ENCODE data around the gene DIPK1A.
"Not testable (repeated sequence)": the region's sequence is repeated elsewhere in the genome, so short reads cannot be mapped to it uniquely, and the experiment has no call there.

DIPK1A gene

GRCh38 chr1:92898053-92898452, 63.2 kb downstream of the DIPK1A start:
- H3K4me1 Mint-ChIP-seq (ENCODE audit: low read depth); H3K27ac Mint-ChIP-seq; H3K27me3 Mint-ChIP-seq; H3K9me3 Mint-ChIP-seq; H3K4me3 Mint-ChIP-seq: not testable (repeated sequence)
- peaks cover 16% of the 10 kb centered on the region for H3K36me3 Mint-ChIP-seq (ENCODE audit: low read depth)

- Mint-ChIP-seq H3K9me3 (no peaks in the 10 kb centered on the region), H3K27ac (no peak overlapping the region), H3K36me3 (ENCODE audit: low read depth) (peaks cover 14% of the 10 kb centered on the region), H3K27me3 (no peaks in the 10 kb centered on the region), H3K4me3 (no peak overlapping the region), H3K4me1 (ENCODE audit: low read depth) (peaks cover 16% of the 10 kb centered on the region)
These were observed 73.8 kb downstream of the DIPK1A start for GRCh38 chr1:92887465-92887864.

DNA sequence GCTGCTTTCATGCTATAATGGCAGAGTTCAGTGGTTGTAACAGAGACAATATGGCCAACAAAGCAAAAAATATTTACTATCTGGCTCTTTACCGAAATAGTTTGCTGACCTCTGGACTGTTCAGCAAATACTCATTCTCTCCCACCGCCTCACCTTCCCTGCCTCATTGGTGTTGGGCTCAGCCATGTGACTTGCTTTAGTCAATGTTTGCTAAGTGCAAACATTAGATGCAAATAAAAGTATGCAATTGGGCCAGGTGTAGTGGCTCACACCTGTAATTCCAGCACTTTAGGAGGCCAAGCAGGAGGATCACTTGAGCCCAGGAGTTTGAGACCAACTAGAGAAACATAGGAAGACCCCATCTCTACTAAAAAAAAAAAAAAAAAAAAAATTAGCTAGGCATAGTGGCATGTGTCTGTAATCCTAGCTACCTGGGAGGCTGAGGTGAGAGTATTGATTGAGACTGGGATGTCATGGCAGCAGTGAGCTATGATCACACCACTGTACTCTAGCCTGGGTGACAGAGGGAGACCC, 74.3 kb downstream of the DIPK1A start:
- peaks cover 10% of the 10 kb centered on the region for H3K36me3 Mint-ChIP-seq (ENCODE audit: low read depth)
- H3K4me1 Mint-ChIP-seq (ENCODE audit: low read depth), result peaks cover 20% of the 10 kb centered on the region

DNA sequence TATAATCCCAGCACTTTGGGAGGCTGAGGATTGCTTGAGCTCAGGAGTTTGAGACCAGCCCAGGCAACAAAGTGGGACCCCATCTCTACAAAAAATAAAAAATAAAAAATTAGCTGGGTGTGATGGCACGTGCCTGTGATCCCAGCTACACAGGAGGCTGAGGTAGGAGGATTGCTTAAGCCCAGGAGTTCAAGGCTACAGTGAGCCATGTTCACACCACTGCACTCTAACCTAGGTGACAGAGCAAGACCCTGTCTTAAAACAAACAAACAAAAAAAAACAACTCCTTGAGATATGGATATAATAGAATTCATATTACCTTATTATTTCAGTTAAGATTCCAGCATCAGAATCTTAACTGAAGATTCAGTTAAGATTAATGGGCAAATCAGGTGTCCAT, 77.1 kb downstream of the DIPK1A start:
- Mint-ChIP-seq H3K9me3 (no peaks in the 10 kb centered on the region), H3K4me3 (no peak overlapping the region), H3K4me1 (ENCODE audit: low read depth) (peaks cover 23% of the 10 kb centered on the region), H3K27ac (no peak overlapping the region), H3K36me3 (ENCODE audit: low read depth) (no peaks in the 10 kb centered on the region), H3K27me3 (no peaks in the 10 kb centered on the region)

More for the DNA sequence above, 74.3 kb downstream of the DIPK1A start:
- H3K27me3 Mint-ChIP-seq, result no peaks in the 10 kb centered on the region
- no peak overlapping the region for H3K27ac Mint-ChIP-seq
- no peaks in the 10 kb centered on the region for H3K9me3 Mint-ChIP-seq
- no peak overlapping the region for H3K4me3 Mint-ChIP-seq

DNA sequence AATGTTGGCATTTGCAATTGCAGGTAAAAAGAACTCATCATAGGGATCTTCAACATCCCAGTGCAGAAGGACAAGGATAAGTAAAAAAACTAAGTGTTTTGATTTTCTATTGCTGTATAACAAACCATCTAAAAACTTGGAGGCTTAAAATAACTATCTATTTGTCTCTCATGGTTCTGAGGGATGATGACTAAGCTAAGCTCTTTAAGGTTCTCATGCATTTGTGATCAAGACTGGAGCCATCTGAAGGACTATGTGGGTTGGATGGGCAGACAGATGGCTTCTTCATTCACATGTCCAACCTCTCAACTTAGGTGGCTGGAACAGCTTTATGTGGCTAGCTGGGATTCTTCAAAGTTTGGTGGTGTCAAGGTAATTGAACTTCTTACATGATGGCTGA, 78.0 kb downstream of the DIPK1A start:
- Mint-ChIP-seq H3K36me3 (ENCODE audit: low read depth) (no peaks in the 10 kb centered on the region), H3K4me3 (no peak overlapping the region), H3K27me3 (no peaks in the 10 kb centered on the region), H3K9me3 (no peaks in the 10 kb centered on the region), H3K4me1 (ENCODE audit: low read depth) (peaks cover 24% of the 10 kb centered on the region), H3K27ac (peak overlapping the region; percentile 50)

DNA sequence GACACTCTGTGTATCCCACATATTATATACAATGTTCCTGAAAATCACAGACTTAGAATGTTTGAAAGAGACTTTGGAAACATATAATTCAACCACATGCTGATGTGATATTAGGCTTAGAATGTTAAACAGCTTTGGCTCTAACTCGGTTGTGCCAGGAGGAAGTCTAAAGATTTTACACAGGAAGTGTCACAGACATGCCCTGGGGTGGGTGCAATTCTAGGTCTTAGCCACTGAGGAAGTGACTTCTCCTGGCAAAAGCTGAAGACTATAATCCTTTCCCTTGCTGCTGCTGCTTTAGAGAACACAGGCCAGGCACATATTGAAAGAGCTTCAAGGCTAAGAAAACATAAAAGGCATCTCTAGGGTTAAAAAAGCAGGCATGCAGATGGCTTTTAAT, 78.4 kb downstream of the DIPK1A start:
- Mint-ChIP-seq H3K9me3 (no peaks in the 10 kb centered on the region), H3K27ac (peak overlapping the region; percentile 50), H3K27me3 (no peaks in the 10 kb centered on the region), H3K36me3 (ENCODE audit: low read depth) (no peaks in the 10 kb centered on the region), H3K4me1 (ENCODE audit: low read depth) (peaks cover 29% of the 10 kb centered on the region), H3K4me3 (peak overlapping the region; percentile 35)

DNA sequence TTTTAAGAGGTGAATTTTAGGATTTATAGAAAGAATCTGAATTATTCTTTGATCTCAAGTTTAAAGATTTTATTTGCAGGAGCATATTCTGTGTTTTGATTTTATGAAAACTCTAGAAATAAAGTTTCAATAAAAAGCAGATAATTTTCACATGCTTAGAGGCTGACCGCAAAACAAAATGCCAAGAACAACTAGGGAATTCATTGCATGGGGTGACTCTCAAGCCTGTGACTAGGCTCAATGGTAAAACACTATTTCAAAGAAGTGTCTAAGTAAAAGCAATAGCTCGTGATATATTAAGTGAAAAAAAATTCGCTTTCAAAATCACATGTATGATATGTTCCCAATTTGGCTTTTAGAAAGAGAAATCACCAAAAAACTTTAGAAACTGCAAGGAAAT, 79.9 kb downstream of the DIPK1A start:
- H3K36me3 Mint-ChIP-seq (ENCODE audit: low read depth), result peaks cover 1% of the 10 kb centered on the region
- H3K4me1 Mint-ChIP-seq (ENCODE audit: low read depth), result peaks cover 39% of the 10 kb centered on the region
- no peaks in the 10 kb centered on the region for H3K27me3 Mint-ChIP-seq
- H3K27ac Mint-ChIP-seq, result no peak overlapping the region
- no peaks in the 10 kb centered on the region for H3K9me3 Mint-ChIP-seq
- no peak overlapping the region for H3K4me3 Mint-ChIP-seq

DNA sequence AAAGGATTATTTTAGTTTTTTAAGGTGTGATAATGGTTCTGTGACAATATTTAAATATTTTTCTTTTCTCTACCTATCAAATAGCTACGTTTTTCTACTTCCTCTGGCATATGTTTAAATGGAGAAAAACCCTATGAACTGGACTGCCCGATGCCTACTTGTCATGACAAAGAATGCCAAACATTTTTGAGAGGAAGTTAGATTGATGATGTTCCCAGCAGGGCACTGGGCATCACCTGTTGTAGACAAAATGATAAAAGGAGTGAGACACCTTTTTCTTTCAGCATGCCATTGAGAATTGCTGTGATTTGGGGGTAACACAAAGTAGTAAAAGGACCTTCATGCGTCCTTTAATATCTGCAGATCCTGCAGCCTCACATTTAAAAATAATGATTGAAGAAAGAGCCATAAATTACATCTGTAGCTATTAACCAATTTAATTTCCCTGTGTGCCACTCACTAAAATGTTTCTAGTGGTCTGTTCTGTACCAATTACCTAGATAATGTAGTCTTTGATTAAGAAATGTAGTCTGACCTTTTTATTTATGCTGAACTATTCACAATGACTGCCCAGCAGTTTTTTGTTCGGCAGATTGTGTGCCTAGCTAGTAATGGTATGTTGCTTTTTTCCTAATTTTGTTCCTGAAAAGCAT, 81.8 kb downstream of the DIPK1A start:
- Mint-ChIP-seq H3K4me1 (ENCODE audit: low read depth) (peaks cover 39% of the 10 kb centered on the region), H3K36me3 (ENCODE audit: low read depth) (peaks cover 13% of the 10 kb centered on the region), H3K4me3 (no peak overlapping the region), H3K27me3 (no peaks in the 10 kb centered on the region), H3K9me3 (no peaks in the 10 kb centered on the region), H3K27ac (no peak overlapping the region)

DNA sequence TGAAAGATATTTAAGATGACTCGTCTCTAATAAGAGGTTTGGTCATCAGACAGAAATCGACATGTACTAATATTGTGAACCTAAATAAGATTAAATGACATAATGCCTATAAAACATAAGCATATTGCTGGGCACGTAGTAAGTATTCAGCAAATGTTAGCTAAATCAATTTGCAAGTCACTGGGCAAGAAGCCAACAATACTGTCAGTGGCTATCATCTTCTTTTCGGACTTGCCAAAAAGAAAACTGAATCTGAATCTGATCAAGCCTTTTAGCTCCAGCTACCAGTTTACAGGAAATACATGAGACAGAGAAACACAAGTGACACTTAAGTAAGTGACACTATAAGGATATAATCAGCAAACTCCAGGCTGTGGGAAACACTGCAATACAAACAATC, 83.5 kb downstream of the DIPK1A start:
- H3K4me3 Mint-ChIP-seq, result peak overlapping the region; percentile 60
- peaks cover 27% of the 10 kb centered on the region for H3K4me1 Mint-ChIP-seq (ENCODE audit: low read depth)
- peak overlapping the region; percentile 69 for H3K27ac Mint-ChIP-seq
- no peaks in the 10 kb centered on the region for H3K27me3 Mint-ChIP-seq
- no peaks in the 10 kb centered on the region for H3K9me3 Mint-ChIP-seq
- H3K36me3 Mint-ChIP-seq (ENCODE audit: low read depth), result peaks cover 20% of the 10 kb centered on the region

DNA sequence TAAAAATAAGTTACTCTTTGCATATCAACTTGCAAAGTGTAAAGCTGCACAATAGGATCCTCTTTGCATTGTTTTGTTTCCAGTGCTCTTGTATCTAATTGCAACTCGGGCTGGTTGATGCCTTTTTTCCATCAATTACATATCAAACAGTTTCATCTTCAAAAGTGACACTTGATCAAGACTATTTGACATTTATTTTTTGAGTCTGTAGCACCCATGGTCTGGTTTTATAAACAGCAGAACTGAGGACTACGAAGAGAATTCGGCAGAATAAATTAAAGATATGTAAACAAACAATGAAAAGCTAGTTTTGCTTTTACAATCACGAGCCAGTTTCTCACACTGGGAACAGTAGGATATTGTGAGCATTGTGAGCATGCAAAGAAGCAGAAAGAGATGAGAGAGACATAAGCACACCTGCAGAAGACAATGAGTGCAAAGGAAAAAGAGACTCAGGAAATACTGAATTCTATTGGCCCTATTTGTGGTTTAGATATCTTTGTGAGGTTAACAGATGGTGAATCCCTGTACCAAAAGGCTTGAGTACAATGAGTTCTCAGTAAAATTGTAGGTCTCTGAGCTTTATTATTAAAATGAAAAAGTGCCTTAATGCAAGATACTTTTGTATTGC, 84.1 kb downstream of the DIPK1A start:
- Mint-ChIP-seq H3K9me3 (peaks cover 4% of the 10 kb centered on the region), H3K27ac (peak overlapping the region; percentile 69), H3K36me3 (ENCODE audit: low read depth) (peaks cover 26% of the 10 kb centered on the region), H3K4me3 (peak overlapping the region; percentile 60), H3K27me3 (no peaks in the 10 kb centered on the region), H3K4me1 (ENCODE audit: low read depth) (peaks cover 21% of the 10 kb centered on the region)

DNA sequence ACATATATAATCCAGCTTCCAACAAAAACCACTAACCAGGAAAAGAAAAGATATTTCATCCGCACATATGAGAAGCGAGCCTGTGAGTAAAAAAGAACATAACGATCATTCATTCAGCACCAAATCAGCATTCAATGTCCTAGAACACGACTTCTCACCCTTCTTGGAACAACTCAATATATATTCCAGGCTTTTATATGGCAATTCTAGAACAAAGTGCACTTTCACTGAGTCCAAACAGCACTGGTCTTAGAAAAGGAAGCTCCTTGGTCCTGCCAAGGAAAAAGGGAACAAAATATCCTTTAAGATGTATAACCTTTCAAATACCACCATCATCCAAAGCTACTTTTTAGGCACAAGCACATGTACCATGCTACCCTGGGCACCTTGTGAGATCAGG, 84.9 kb downstream of the DIPK1A start:
- Mint-ChIP-seq H3K4me3 (no peak overlapping the region), H3K36me3 (ENCODE audit: low read depth) (peaks cover 31% of the 10 kb centered on the region), H3K27ac (peak overlapping the region; percentile 40), H3K4me1 (ENCODE audit: low read depth) (peaks cover 20% of the 10 kb centered on the region), H3K9me3 (peaks cover 4% of the 10 kb centered on the region), H3K27me3 (no peaks in the 10 kb centered on the region)

- Mint-ChIP-seq H3K36me3 (ENCODE audit: low read depth) (peaks cover 31% of the 10 kb centered on the region), H3K4me1 (ENCODE audit: low read depth) (peaks cover 26% of the 10 kb centered on the region), H3K27ac (no peak overlapping the region), H3K27me3 (no peaks in the 10 kb centered on the region), H3K9me3 (peaks cover 4% of the 10 kb centered on the region), H3K4me3 (no peak overlapping the region)
These were observed 86.3 kb downstream of the DIPK1A start for GRCh38 chr1:92874987-92875386.

DNA sequence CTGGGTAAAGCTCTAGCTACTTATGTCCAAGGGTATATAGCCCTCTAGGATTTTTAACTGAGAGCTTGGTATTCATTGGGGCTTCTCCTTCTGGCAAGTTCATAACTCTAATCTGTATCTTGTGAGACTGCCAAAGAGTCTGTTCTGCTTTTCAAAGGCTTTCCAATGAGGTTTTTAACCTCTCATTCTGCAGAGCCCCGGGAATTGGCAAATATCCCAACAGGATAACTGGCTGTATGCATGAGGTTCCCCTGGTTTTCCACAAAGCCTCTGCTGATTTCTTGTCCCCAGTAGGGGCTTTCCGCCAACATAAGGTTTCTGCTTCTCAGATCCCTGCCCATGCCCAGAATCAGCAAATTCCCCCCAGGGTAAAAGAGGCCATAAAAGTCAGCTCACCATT, 88.5 kb downstream of the DIPK1A start:
- peaks cover 31% of the 10 kb centered on the region for H3K36me3 Mint-ChIP-seq (ENCODE audit: low read depth)
- no peaks in the 10 kb centered on the region for H3K27me3 Mint-ChIP-seq
- H3K4me3 Mint-ChIP-seq, result no peak overlapping the region
- H3K27ac Mint-ChIP-seq, result no peak overlapping the region
- H3K4me1 Mint-ChIP-seq (ENCODE audit: low read depth), result peaks cover 15% of the 10 kb centered on the region
- peaks cover 4% of the 10 kb centered on the region for H3K9me3 Mint-ChIP-seq

DNA sequence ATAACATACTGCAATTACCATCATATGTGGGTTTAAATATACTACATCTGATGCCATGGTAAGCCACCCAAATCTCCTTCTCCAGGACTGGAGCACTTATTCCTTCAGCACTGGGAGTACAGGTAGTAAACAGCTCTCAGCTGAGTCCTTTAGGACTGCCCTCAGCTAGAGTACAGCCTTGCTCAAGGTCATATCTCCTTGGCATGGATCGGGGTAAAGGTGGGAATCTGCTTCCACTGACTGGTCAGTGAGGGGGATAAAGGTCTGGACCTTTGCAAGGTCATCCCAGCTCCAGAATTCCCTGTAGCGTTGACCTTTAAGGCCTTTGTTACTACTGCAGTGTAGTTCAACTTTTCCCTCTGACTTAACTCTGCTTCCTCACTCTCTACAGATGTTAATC, 90.7 kb downstream of the DIPK1A start:
- Mint-ChIP-seq H3K9me3 (peaks cover 4% of the 10 kb centered on the region), H3K27ac (no peak overlapping the region), H3K4me3 (no peak overlapping the region), H3K27me3 (no peaks in the 10 kb centered on the region), H3K36me3 (ENCODE audit: low read depth) (peaks cover 27% of the 10 kb centered on the region), H3K4me1 (ENCODE audit: low read depth) (peaks cover 6% of the 10 kb centered on the region)

DNA sequence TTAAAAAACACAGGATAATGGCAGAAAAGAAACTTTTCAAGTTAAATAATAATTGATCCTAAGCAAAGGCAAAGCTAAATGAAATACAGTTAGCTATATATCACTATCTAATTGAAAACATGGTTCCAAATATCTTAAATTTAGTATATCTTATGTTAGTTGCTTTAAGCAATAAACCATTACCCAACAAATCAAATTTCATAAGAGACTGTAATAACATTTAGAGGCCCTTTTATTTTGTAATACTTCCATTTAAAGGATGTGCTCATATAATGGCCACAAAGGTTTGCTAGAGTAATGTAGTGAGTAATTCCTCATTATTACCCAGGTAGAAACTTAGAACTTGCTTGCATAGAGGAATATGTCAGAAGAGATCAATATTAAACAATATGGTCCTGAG, 97.1 kb downstream of the DIPK1A start:
- peaks cover 8% of the 10 kb centered on the region for H3K4me1 Mint-ChIP-seq (ENCODE audit: low read depth)
- no peaks in the 10 kb centered on the region for H3K36me3 Mint-ChIP-seq (ENCODE audit: low read depth)
- no peak overlapping the region for H3K27ac Mint-ChIP-seq
- no peak overlapping the region for H3K4me3 Mint-ChIP-seq
- no peaks in the 10 kb centered on the region for H3K9me3 Mint-ChIP-seq
- no peaks in the 10 kb centered on the region for H3K27me3 Mint-ChIP-seq

GRCh38 chr1:92862605-92863004, 98.7 kb downstream of the DIPK1A start:
- no peaks in the 10 kb centered on the region for H3K27me3 Mint-ChIP-seq
- H3K4me1 Mint-ChIP-seq (ENCODE audit: low read depth), result peaks cover 15% of the 10 kb centered on the region
- no peaks in the 10 kb centered on the region for H3K9me3 Mint-ChIP-seq
- no peak overlapping the region for H3K4me3 Mint-ChIP-seq
- no peaks in the 10 kb centered on the region for H3K36me3 Mint-ChIP-seq (ENCODE audit: low read depth)
- H3K27ac Mint-ChIP-seq, result no peak overlapping the region

Data from stimulated activated naive CD8-positive, alpha-beta T cell treated with anti-CD3 and anti-CD28 coated beads, Interleukin-15, Interleukin-2, amounts not matched to agents 100 ng/mL and 50 ng/mL, for 24 hours (primary cell).